ENCODE results near the gene MYH6. TPM values are rescaled to one million over a fixed set of nuclear protein-coding genes. Genes with fewer than 3 reads are reported as not detected.

The MYH6 gene
- total RNA-seq, 1 donor: not detected

- TF ChIP-seq CTCF (IDR thresholded peaks at IDR 0.05; ENCODE audit: extremely low read depth, low read depth, low read length): no peak
Observed at GRCh38 chr14:23413681-23414080, 5.6 kb upstream of the MYH6 start.

GRCh38 chr14:23411563-23412525 lies 3.8 kb upstream of the MYH6 start:
- Histone ChIP-seq H3K36me3 (ENCODE audit: insufficient read depth, low read length) (no peaks in the 10 kb centered on the region), H4K20me1 (ENCODE audit: insufficient read depth, low read length) (no peaks in the 10 kb centered on the region), H3K4me1 (ENCODE audit: insufficient read depth, low read length) (no peaks in the 10 kb centered on the region), H3K27ac (ENCODE audit: low read depth, low read length) (no peak overlapping the region), H2AFZ (ENCODE audit: low read length) (no peak overlapping the region), H3K9me3 (ENCODE audit: low read depth, low read length) (no peaks in the 10 kb centered on the region), H3K79me2 (ENCODE audit: insufficient read depth, low read length) (no peaks in the 10 kb centered on the region), H3K27me3 (ENCODE audit: insufficient read depth, low read length) (peaks cover 6% of the 10 kb centered on the region), H3K4me3 (ENCODE audit: insufficient read depth, low read length) (no peak overlapping the region), H3K4me2 (ENCODE audit: insufficient read depth, low read length) (no peak overlapping the region)
- no peak for TF ChIP-seq CTCF (IDR thresholded peaks at IDR 0.05; ENCODE audit: extremely low read depth, low read depth, low read length)
- peak; percentile 59 for DNase-seq (ENCODE audit: insufficient read length, low spot score, missing footprints)

More at GRCh38 chr14:23413681-23414080, 5.6 kb upstream of the MYH6 start:
- H3K27ac ChIP-seq (ENCODE audit: low read depth, low read length): no peak overlapping the region
- peak; percentile 49 for DNase-seq (ENCODE audit: insufficient read length, low spot score, missing footprints)
- H3K4me1 ChIP-seq (ENCODE audit: insufficient read depth, low read length): no peaks in the 10 kb centered on the region
- no peak overlapping the region for H3K4me2 ChIP-seq (ENCODE audit: insufficient read depth, low read length)
- no peaks in the 10 kb centered on the region for H3K79me2 ChIP-seq (ENCODE audit: insufficient read depth, low read length)
- H3K36me3 ChIP-seq (ENCODE audit: insufficient read depth, low read length): no peaks in the 10 kb centered on the region
- H3K9me3 ChIP-seq (ENCODE audit: low read depth, low read length): no peaks in the 10 kb centered on the region
- H2AFZ ChIP-seq (ENCODE audit: low read length): no peak overlapping the region
- peaks cover 6% of the 10 kb centered on the region for H3K27me3 ChIP-seq (ENCODE audit: insufficient read depth, low read length)
- H3K4me3 ChIP-seq (ENCODE audit: insufficient read depth, low read length): no peak overlapping the region
- no peaks in the 10 kb centered on the region for H4K20me1 ChIP-seq (ENCODE audit: insufficient read depth, low read length)

DNA sequence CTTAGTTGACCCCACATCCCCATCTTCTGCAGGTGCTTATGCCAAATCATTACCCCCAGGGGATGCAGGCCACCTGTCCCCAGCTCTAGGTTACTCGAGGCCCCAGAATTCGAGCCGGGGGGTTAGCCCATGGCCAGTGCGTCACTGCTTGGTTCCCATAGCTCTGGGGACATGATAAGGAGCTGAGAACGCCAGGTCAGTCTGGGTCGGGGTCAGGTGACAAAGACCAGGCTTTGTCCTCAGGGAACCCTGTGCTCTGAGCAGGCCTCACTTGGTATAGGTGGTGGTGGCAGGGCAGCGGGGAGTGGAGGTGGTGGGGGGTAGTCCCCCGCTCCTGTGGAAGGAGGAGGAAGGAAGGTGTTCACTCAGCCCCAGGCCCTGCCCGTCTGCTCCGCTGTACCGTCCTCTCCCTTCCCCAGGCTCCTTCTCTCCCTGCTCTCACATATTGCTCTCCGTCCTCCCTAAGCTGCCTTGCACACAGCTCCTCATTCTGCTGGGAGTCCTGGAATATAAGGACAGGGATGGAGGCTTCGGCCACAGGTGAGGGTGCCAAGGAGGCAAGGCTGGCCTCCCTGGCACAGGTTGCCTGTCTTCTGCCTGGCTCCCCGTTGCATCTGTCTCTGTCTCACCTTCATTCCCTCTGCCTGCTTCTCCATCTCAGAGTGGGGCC lies 2.0 kb upstream of the MYH6 start:
- Histone ChIP-seq H3K79me2 (ENCODE audit: insufficient read depth, low read length) (no peaks in the 10 kb centered on the region), H3K9me3 (ENCODE audit: low read depth, low read length) (no peaks in the 10 kb centered on the region), H3K27me3 (ENCODE audit: insufficient read depth, low read length) (peaks cover 3% of the 10 kb centered on the region), H3K4me1 (ENCODE audit: insufficient read depth, low read length) (no peaks in the 10 kb centered on the region), H4K20me1 (ENCODE audit: insufficient read depth, low read length) (no peaks in the 10 kb centered on the region), H3K27ac (ENCODE audit: low read depth, low read length) (no peak overlapping the region), H3K36me3 (ENCODE audit: insufficient read depth, low read length) (no peaks in the 10 kb centered on the region), H2AFZ (ENCODE audit: low read length) (no peak overlapping the region), H3K4me3 (ENCODE audit: insufficient read depth, low read length) (no peak overlapping the region), H3K4me2 (ENCODE audit: insufficient read depth, low read length) (no peak overlapping the region)
- no peak for TF ChIP-seq CTCF (IDR thresholded peaks at IDR 0.05; ENCODE audit: extremely low read depth, low read depth, low read length)
- DNase-seq (ENCODE audit: insufficient read length, low spot score, missing footprints): peak; percentile 22

GRCh38 chr14:23409475-23409874 lies 1.4 kb upstream of the MYH6 start:
- Histone ChIP-seq H3K4me2 (ENCODE audit: insufficient read depth, low read length) (no peak overlapping the region), H3K79me2 (ENCODE audit: insufficient read depth, low read length) (no peaks in the 10 kb centered on the region), H3K36me3 (ENCODE audit: insufficient read depth, low read length) (no peaks in the 10 kb centered on the region), H4K20me1 (ENCODE audit: insufficient read depth, low read length) (no peaks in the 10 kb centered on the region), H3K27me3 (ENCODE audit: insufficient read depth, low read length) (peaks cover 3% of the 10 kb centered on the region), H3K4me1 (ENCODE audit: insufficient read depth, low read length) (no peaks in the 10 kb centered on the region), H3K9me3 (ENCODE audit: low read depth, low read length) (no peaks in the 10 kb centered on the region), H3K4me3 (ENCODE audit: insufficient read depth, low read length) (no peak overlapping the region), H3K27ac (ENCODE audit: low read depth, low read length) (no peak overlapping the region), H2AFZ (ENCODE audit: low read length) (no peak overlapping the region)
- DNase-seq (ENCODE audit: insufficient read length, low spot score, missing footprints): peak; percentile 38
- TF ChIP-seq CTCF (IDR thresholded peaks at IDR 0.05; ENCODE audit: extremely low read depth, low read depth, low read length): no peak
